Daoy (cell line): ENCODE results near the gene SCIMP. TPM values are rescaled to one million over a fixed set of nuclear protein-coding genes. Genes with fewer than 3 reads are reported as not detected.
"Not testable (repeated sequence)": the region's sequence is repeated elsewhere in the genome, so short reads cannot be mapped to it uniquely, and the experiment has no call there.

ENCODE experiments used
- DNase-seq: peaks from one replicate; pipeline ENCODE4 v3.0.0-alpha.2; 2015; ENCODE audit warnings: low read depth
- total RNA-seq: library from RNA; depleted of rRNA; stranded (reverse); fragments of >200 nt; shearing (Covaris generic); gene quantifications from 2 replicates; pipeline ENCODE4 v1.2.3, GENCODE V29; 2014; rRNA removed

Gene SCIMP
- total RNA-seq, result not detected in 2 replicates

DNA sequence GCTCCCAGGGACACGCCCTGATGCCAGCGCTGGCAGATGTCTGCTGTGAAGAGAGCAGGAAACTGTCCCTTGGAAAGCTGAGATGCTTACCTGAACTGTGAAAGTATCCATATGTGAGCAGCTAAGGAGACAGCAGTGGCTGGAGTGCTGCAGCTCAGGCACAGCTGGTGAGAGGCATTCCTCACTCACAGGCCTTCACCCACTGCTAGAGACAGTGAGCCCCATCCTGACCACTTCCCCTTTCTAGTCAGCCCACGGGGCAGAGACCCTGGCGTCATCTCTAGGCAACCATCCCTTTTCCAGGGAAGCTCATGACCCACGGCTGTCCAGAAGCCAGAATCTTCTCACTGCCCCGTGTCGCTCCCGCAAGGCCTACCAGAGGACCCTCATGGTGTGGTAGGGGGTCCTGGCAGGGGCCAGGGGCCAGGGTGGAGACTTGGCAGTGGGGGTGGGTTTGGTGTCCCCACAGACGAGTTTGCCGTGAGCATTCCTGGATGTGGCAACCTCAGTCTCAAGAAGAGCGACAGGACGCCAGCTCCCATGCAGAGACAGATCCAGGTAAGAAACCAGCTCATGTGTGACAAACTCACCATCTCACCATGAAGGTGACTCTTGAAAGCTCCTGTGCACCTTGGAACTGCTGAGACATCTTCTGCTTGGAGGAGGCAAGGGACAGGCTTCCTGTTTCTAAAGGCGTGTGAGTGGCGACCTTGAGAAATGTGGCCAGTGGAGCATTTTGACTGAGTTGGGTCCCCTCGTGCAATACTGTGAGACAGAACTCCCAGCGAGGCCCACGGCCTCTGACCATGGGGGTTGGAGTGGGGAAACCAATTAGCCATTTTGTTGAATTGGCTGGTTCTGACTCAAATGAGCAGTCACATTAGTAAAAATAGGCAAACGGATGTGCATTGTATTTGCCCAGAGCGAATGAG lies at the start of gene SCIMP:
Gene SCIMP (minus strand): TSS at position 216 of the 932 bp plus-strand sequence. CDS start 105 bp downstream, at position 111.
- DNase-seq, result no peak

DNA sequence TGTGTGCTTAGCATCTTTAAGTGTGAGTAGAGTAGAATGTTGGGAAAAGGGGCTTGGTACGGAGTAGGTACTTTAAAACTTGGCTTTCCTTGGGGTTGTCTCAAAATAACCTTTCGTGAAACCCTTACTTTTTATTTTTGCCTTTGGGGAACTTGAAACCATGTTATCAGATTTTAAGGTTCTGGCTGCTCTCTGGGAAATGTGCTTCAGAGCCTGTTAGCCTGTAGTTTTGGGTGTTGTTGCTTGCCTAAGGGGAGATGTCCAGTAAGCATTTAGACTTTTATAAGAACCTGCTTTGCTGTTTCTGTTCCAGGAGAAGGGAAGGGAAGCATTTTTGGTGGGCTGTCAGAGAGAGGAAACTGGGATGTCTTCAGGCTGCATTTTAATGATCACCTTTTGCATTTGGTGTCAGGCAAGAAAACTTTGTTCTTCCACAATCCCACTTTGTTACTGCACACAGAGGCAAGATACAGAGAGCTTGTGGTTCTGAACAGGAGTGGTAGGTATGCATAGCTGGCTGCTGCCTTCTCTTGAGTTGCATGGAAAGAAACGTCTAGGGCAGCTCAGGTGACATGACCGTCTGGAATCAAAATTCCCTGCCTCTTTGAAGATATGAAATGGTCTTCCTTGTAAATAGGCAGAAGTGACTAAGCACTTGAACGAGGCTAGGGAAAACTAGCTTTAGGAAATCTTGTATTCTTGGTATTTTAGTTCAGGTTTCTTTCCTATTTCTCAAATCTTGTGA lies 49.1 kb upstream of the SCIMP start:
- no peak for DNase-seq

DNA sequence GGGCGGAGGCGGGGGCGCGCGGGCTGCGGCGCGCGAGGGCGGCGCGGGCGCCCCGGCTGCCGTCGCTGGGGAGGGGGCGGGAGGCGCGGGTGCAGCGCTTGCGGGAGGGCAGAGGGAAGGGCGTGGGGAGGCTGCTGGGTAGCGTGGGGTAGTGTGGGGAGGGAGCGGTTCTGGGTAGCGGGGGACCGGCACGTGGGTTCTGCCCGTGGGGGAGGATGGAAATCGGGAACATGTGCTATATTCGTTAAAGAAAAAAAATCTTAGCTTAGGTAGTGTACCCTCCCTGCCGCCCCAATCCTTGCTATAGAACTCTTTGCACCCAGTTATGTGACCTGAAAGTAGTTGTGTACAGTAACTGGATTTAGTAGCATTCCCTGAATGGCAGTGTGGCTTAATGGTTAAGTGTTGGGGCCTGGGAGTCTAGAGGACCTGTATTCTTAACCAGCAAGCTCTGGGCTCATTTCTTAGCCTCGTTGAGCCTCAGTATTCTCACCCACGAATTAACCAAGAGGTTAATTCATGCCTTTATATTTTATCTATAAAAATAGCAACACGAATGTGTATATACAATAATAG lies 48.1 kb upstream of the SCIMP start:
- DNase-seq, result peak; percentile 23

DNA sequence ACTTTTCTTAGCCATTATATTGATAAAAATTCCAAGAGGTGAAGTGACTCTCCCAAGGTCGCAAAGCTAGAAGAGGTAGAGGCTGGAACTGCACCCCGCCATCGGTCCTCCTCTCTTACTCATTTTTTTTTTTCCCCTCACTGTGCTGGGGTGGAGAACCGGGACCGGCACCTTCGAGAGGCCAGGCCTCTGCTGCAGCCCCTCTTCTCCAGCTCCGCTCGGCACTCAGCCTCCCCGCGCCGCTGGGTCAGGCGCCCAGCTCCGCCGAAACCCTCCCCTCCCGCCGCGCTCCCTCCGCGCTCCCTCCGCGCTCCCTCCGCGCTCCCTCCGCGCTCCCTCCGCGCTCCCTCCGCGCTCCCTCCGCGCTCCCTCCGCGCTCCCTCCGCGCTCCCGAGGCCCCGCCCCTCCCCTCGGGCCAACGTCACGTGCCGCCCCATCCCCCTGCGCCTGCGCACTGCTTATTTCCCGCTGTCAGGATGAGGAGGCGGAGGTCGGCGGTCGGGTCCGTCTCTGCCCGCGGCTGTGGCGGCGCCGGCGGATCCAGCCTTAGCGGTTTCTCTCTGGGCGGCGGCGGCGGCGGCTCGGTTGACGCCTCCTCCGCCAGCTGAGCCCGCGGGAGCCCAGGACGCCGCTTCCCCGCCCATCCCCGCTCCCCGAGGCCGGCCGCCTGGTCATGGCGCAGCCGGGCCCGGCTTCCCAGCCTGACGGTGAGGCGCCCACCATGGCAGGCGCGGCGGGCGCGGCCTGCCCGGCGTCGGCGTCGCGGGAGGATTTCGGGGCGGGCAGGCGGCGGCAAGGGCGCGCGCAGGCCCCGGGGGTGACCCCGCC lies 47.4 kb upstream of the SCIMP start, which contains the start of gene RABEP1:
Gene RABEP1 (plus strand): TSS at position 471 of the 828 bp plus-strand sequence. CDS start 203 bp downstream, at position 674.
- DNase-seq, result peak; percentile 95

DNA sequence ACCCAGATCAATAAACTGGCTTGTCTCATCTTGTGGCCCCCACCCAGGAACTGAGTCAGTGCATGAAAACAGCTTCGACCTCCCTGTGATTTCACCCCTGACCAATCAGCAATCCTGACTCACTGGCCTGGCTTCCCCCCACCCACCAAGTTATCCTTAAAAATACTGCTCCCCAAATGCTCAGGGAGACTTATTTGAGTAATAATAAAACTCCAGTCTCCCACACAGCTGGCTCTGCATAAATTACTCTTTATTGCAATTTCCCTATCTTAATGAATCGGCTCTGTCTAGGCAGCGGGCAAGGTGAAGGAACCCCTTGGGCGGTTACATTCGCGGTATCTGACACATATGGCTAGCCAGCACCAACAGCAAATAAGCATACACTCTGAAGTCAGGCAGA lies 37.7 kb upstream of the SCIMP start:
- peak; percentile 20 for DNase-seq

DNA sequence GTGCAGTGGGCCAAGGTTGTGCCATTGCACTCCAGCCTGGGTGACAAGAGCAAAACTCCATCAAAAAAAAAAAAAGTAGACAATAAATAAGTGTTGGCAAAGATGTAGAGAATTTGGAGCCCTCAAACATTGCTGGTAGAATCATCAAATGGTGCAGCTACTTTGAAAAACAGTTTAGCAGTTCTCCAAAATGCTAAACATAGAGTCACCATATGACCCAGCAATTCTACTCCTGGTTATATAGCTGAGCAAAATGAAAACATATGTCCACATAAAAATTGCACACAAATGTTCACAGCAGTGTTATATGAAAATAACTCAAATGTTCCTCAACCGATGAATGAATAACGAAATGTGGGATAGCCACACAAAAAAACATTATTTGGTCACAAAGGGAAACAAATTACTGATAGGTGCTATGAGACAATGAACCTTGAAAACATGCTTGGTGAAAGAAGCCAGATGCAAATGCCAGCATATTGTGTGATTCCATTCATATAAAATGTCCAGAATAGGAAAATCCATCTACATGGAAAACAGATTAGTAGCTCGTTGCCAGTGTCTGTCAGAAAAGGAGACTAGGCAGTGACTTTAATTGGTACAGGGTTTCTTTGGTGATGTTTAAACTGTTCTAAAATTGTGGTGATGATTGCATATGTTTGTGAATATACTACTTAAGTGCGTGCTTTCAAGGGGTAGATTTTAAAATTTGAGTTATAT lies 34.7 kb upstream of the SCIMP start:
- DNase-seq, result no peak

DNA sequence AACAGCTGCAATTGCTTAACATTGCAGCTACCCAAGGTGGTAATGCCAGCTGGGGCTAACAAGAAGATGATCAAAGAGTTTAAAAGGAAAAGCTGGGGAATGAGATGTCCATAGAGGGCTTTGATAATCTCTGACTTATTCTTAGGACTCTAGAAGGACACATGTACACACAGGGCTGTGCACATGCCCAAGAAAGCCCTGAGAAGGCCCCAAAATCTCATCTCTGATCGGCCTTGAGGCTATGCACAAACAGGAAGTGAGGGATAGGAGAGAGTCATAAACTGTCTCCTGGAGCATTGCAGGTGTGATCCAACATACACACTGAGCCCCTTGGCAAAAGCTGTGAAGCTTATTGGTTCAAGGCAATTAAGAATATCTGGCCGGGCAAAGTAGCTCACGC lies 30.2 kb upstream of the SCIMP start:
- DNase-seq, result no peak

DNA sequence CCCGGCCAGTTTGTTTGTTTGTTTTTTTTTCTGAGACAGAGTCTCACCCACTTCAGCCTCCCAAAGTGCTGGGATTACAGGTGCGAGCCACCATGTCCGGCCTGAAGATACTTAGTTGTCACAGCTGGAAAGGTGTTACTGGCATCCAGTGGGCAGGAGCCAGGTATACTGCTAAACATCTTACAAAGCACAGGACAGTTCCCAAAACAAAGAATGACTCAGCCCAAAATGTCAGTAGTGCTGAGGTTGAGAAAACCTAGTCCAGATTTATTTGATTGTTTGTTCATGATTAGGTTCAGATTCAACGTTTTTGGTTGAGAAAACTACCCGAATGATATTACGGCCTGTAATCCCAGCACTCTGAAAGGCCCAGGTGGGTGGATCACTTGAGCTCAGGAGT lies 28.8 kb upstream of the SCIMP start:
- no peak for DNase-seq

DNA sequence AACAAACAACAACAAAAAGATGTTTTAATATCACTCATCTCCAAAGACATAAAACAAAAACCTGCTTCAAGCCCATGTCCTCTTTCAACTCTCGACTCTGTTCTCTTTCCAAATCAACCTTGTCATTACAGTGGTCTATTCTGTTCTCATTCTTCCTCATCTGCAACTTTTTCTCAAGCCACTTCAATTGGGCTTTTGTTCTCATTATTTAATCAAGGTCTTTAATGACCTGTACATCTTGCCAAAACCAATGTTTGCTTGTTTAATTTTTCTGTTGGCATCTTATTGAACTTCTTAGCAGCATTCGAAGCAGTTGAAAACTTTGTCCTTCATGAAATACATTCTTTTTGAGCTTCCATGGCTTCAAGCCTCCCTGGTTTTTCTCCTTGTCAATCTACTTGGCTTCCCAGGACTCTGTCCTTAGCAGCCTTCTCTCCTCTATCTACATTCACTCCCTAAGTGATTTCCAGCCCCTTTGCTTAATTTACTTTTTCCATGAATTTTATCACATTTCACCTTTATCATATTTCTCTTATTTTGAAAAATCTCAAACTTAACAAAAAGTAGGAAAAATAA lies 27.8 kb upstream of the SCIMP start:
- DNase-seq, result no peak

DNA sequence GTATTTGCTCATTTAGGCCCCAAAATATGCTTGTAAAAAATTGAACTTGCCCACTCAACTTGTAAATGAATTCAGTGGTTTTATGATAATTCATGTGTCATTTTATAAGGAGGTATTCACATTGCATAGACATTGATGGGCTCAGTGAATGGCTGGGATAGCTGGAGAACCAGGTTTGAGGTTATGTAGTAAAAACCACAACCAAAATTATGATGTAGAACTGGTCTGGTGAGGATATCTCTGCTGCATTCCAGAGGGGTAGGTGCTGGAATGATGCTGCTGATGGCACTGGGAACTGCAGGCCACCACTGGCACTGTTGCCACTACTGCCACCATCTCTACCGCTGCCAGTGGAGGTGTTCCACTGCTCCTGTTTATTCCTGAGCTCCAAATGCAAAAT lies 25.9 kb upstream of the SCIMP start:
- no peak for DNase-seq

DNA sequence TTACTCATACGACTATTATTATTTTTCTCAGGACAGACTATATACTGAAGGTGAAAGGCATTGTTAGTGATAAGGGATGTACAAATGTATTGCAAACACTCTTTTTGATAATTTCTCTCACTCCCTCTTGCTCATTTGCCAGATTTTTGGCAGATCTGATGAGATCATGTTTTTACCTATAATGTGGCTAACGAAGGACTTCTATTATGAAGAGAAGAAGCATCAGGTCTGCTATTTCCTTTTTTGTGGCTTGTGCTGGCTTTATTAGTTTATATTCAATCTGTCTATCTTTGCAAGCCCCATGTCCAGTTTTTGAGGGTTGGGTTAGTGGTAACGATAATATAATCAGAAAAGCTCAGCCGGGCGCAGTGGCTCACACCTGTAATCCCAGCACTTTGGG lies 22.5 kb upstream of the SCIMP start:
- DNase-seq, result no peak

DNA sequence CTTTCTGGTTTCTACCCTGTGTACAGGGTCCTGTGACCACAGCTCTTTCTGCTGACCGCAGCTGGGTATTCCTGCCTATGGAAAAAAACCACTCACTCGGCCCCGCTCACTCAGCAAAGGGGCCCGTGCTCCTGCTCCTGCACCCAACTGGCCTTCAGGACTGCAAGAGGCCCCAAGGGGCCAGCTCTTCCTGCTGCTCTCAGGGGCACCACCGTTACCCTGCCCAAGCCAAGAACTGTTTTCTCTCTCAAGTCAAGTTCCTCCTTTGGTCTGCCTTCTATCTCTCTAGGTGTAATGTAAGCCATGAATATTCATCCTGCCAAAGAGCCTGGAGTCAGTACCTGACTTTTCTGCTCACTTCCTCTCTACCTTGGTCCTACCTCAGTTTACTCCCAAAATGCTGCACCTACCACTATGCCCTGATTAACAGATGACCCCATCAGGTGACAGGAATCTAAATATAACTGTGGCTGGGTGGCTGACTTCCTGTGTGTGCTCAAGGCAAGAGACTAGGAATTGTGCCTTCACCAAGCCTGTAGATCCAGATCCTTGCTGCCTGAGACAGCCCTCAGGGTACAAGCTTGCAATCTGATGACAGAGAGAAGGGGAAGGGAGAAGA lies 20.4 kb upstream of the SCIMP start:
- DNase-seq, result no peak

DNA sequence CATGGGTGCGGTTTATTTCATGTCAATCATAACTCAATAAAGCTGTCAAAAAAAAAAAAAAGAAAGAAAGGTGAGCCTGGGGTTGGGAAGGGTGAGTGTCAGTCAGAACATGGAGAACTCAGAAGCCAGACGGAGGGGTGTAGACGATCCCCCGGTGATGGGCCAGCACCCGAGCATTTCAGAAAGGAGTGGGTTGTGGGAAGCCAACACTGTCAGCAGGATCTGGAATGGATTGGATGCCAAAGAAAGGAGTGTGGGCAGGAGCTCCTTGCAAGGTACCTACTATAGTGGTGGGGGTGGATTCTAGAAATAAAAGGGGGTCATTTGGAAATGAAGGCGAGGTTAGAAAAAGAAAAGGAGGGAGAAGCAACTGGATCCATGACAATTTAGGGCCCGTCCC lies 19.8 kb upstream of the SCIMP start:
- DNase-seq, result no peak

DNA sequence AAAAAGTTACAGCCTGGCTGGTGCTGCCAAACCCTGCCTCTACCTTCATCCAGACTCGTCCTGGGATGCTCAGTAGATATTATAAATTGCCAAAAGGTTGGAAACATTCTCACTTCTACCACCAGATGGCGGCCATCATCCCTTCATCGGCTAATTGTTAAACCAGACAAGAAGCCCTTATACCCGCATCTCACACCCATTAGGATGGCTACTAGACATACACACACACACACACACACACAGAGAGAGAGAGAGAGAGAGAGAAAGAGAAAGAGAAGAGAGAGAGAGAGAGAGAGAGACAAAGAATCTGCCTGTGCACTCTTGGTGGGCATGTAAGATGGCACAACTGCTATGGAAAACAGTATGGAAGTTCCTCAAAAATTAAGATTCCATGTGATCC lies 15.0 kb upstream of the SCIMP start:
- peak; percentile 71 for DNase-seq

DNA sequence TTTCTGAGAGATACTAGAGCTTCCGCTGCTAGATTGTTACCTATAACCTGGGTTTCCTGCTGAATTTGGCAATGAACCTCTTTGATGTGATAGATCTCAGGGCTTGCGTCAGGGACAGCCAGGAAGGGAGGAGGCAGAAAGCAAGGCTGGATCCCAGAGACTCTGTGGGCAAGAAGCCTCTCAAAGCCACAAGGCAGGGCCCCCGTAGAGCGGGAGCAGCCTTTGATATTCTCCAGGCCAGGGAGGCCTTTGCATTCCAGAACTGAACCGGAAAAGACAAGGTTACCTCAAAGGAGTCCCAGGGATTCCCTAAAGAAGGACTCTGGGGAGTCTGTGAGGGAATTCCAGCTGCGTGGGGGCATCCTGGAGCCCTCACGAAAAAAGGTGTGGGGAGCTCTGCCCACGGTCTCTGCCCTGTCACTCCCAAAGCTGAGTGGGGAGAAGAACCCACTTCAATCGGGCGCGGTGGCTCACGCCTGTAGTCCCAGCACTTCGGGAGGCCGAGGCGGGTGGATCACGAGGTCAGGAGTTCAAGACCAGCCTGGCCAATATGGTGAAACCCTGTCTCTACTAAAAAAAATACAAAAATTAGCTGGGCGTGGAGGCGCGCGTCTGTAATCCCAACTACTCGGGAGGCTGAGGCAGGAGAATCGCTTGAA lies 14.3 kb upstream of the SCIMP start:
- DNase-seq, result no peak

DNA sequence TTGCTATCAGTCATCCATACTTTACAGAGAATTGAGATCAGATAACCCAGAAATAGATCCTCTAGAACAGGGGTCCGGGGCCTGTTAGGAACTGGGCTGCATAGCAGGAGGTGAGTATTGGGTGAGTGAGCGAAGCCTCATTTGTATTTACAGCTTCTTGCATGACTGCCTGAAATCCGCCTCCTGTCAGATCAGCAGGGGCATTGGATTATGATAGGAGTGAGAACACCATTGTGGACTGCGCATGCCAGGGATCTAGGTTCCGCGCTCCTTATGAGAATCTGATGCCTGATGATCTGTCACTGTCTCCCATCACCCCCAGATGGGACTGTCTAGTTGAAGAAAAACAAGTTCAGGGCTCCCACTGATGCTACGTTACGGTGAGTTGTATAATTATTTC lies 13.0 kb upstream of the SCIMP start:
- no peak for DNase-seq

DNA sequence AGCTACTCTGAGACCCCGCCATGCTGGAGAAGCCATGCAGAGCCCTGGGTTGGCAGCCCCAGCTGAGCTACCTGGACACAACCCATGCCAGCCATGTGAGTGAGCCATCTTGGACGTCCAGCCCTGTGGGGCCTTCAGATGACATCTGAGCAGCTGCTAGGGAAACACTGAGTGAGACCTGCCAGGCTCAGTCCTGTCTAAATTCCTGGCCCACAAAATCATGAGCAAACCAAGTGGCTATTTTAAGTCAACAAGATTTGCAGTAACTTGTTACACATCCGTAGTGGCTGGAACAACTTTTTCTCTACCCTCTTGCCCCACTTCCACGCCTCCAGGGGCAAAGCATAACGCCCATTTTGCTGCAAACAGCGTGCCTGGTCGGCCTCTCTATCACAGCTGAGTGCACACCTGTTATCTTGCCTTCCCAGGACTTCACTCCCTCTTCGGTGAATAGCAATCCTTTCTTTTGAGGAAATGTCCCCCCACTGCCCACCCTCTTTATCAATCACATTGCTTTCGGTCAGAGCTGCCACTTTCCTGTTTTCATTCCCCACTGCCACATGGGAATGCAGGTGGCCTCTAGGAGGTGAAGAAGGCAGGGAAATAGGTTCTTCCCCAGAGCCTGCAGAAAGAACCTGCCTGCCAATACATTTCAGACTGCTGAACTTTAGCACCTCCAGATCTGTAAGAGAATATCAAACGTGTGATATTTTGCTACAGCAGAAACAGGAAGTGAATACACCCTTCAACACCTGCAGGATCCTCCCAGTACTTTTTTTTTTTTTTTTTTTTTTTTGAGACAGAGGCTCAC lies 7.4 kb upstream of the SCIMP start:
- no peak for DNase-seq

DNA sequence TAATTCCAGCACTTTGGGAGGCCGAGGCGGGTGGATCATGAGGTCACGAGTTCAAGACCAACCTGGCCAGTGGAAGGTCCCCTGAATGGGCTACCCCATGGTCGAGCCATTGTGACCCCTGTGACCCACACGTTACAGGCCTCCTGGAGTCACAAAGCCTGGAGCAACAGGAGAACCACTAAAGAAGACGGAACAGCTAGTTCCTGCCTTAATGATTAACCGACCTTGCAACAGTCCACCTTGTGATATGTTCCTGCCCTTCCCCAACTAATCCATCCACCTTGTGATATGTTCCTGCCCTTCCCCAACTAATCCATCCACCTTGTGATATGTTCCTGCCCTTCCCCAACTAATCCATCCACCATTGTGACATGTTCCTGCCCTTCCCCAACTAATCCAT lies 5.1 kb upstream of the SCIMP start:
- not testable (repeated sequence) for DNase-seq

DNA sequence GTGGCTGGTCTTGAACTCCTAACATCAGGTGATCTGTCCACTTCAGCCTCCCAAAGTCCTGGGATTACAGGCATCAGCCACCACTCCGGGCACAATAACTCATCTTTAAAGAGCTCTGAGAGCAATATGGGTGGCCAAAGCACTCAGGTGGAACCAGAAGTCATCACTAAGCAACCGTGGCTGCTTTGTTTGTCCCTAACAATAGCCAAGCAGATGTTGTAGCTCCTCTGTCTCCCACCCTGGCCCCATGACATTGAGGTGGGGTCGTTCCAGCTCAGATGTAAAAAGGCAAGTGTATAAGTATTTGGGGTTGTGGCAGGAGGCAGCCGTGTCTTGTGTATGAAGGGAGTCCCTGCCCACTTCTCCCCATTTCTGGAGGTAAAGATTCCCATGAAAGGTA lies 3.7 kb upstream of the SCIMP start:
- no peak for DNase-seq
